ENCODE results near the gene DLG2.

- TF ChIP-seq MTA3 (IDR thresholded peaks at IDR 0.05; ENCODE audit: borderline replicate concordance) = no peak
- TF ChIP-seq DACH1 (IDR thresholded peaks at IDR 0.05; ENCODE audit: partially characterized antibody) = no peak
- TF ChIP-seq PHF8 (IDR thresholded peaks at IDR 0.05; ENCODE audit: borderline replicate concordance, low read length) = no peak
- no peak for TF ChIP-seq POLR2AphosphoS5 (IDR thresholded peaks at IDR 0.05; ENCODE audit: control insufficient read depth, insufficient read depth, low read depth, low read length)
- TF ChIP-seq, protein P1, sequence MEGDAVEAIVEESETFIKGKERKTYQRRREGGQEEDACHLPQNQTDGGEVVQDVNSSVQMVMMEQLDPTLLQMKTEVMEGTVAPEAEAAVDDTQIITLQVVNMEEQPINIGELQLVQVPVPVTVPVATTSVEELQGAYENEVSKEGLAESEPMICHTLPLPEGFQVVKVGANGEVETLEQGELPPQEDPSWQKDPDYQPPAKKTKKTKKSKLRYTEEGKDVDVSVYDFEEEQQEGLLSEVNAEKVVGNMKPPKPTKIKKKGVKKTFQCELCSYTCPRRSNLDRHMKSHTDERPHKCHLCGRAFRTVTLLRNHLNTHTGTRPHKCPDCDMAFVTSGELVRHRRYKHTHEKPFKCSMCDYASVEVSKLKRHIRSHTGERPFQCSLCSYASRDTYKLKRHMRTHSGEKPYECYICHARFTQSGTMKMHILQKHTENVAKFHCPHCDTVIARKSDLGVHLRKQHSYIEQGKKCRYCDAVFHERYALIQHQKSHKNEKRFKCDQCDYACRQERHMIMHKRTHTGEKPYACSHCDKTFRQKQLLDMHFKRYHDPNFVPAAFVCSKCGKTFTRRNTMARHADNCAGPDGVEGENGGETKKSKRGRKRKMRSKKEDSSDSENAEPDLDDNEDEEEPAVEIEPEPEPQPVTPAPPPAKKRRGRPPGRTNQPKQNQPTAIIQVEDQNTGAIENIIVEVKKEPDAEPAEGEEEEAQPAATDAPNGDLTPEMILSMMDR (IDR thresholded peaks at IDR 0.05 in 2 of 3, conservative IDR thresholded peaks at IDR 0.05 in 1 of 3; ENCODE audit: insufficient read depth in 2 of 3, low read depth in 1 of 3, low read length in 3 of 3) = no peak
- no peak for TF ChIP-seq CBX5 (IDR thresholded peaks at IDR 0.05; ENCODE audit: borderline replicate concordance, low read depth)
- TF ChIP-seq RFX5 (IDR thresholded peaks at IDR 0.05; ENCODE audit: low read depth, low read length) = no peak
- TF ChIP-seq FOXM1 (IDR thresholded peaks at IDR 0.05; ENCODE audit: low read depth) = no peak
- TF ChIP-seq FOXM1 (CRISPR knock-in tag; IDR thresholded peaks at IDR 0.05; ENCODE audit: low read depth) = no peak
- no peak for TF ChIP-seq SP2 (IDR thresholded peaks at IDR 0.05; ENCODE audit: extremely low read depth, low read depth, low read length, poor library complexity, severe bottlenecking)
- no peak for TF ChIP-seq MTA1 (IDR thresholded peaks at IDR 0.05; ENCODE audit: borderline replicate concordance)
Observed at GRCh38 chr11:84763931-84764330, 863.2 kb downstream of the DLG2 start.

Measured in K562 (cell line).